LNCaP clone FGC (cell line): ENCODE results near the gene CYB5R3.

ENCODE experiments used
- DNase-seq: peaks from one replicate; pipeline ENCODE4 v3.0.0-alpha.2; 2011; ENCODE audit warnings: low read depth
- H3K4me3 ChIP-seq: 2 replicates; pipeline ENCODE4 v1.5.1; 2011; ENCODE audit warnings: mild to moderate bottlenecking, low read depth, low read length, control low read depth
- CTCF ChIP-seq: IDR thresholded peaks from 2 replicates; pipeline ENCODE4 v1.5.1; 2012; ENCODE audit warnings: mild to moderate bottlenecking; ENCODE audit not compliant: control insufficient read depth, insufficient read depth; ENCODE audit errors: extremely low read depth

Gene CYB5R3

GRCh38 chr22:42661985-42662831, 13.0 kb upstream of the CYB5R3 start:
- no peak for DNase-seq

DNA sequence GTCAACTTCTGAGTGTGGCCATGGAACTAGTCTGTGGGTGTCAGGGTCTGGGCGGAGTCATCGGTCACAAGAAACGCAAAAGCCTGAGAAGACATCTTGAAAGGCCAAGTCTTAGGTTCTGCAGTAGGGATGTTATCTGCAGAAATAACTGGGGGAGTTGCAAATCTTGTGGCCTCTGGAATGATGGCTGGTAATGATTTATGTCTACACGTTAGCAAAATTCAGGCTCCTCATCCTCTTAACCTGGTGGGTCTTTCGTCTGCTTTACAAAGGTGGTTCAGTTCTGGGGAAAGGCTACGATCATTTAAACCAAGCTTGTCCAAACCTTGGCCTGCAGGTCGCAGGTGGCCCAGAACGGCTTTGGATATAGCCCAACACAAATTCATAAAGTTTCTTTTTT, 7.4 kb upstream of the CYB5R3 start:
- DNase-seq: no peak
- TF ChIP-seq CTCF: no peak

More at GRCh38 chr22:42661985-42662831, 13.0 kb upstream of the CYB5R3 start:
- TF ChIP-seq CTCF: peak; percentile 67
- peak overlapping the region; percentile 39 for H3K4me3 ChIP-seq

GRCh38 chr22:42655693-42656092, 6.5 kb upstream of the CYB5R3 start:
- peak; percentile 49 for DNase-seq
- H3K4me3 ChIP-seq: no peak overlapping the region
- TF ChIP-seq CTCF: no peak

More for the DNA sequence above, 7.4 kb upstream of the CYB5R3 start:
- no peak overlapping the region for H3K4me3 ChIP-seq

- DNase-seq: no peak
- no peak for TF ChIP-seq CTCF
- H3K4me3 ChIP-seq: no peak overlapping the region
Observed at GRCh38 chr22:42654436-42655073, 5.4 kb upstream of the CYB5R3 start.

- DNase-seq: no peak
- TF ChIP-seq CTCF: no peak
- no peak overlapping the region for H3K4me3 ChIP-seq
Observed at GRCh38 chr22:42653999-42654398, 4.8 kb upstream of the CYB5R3 start.

GRCh38 chr22:42651134-42651533, 1.9 kb upstream of the CYB5R3 start:
- no peak for DNase-seq
- TF ChIP-seq CTCF: no peak

More at GRCh38 chr22:42651134-42651533, 1.9 kb upstream of the CYB5R3 start:
- H3K4me3 ChIP-seq: no peak overlapping the region
